ENCODE data around the gene ANKZF1. TPM values are rescaled to one million over a fixed set of nuclear protein-coding genes. Genes with fewer than 3 reads are reported as not detected.

The ANKZF1 gene
- total and polyA plus RNA-seq, 2 of the 4 experiments (the other 2 are of a cell fraction): 18.6 to 33.8 TPM

- H3K27me3 ChIP-seq (ENCODE audit: control insufficient read depth, insufficient read depth, low read length): no peaks in the 10 kb centered on the region
- H2BK15ac ChIP-seq (ENCODE audit: low read depth, low read length): no peak overlapping the region
- H4K8ac ChIP-seq (ENCODE audit: low read depth in 2 of 2, low read length in 2 of 2): no peak overlapping the region
- no peak overlapping the region for H3K14ac ChIP-seq (replicated peaks; ENCODE audit: low read depth, low read length)
- H2BK20ac ChIP-seq (ENCODE audit: low read depth, low read length): no peak overlapping the region
- ATAC-seq (ENCODE audit: low read depth) (no peak), DNase-seq (no peak)
- no TSS peak for BruUV-seq (replicated peaks)
- no peak overlapping the region for H4K5ac ChIP-seq (ENCODE audit: low read depth, low read length)
- no peak overlapping the region for H3K56ac ChIP-seq (ENCODE audit: extremely low read depth, insufficient read depth, low read length)
- no peaks in the 10 kb centered on the region for H3K9me3 ChIP-seq (ENCODE audit: control insufficient read depth, insufficient read depth, low read length)
- no peak overlapping the region for H2BK5ac ChIP-seq (ENCODE audit: low read depth, low read length, poor library complexity, severe bottlenecking)
- no peak overlapping the region for H4K91ac ChIP-seq (ENCODE audit: insufficient read depth, low read depth, low read length)
- H3K4me2 ChIP-seq (ENCODE audit: low read depth, low read length): no peak overlapping the region
- H2AK9ac ChIP-seq (replicated peaks; ENCODE audit: low read depth, low read length, poor library complexity): no peak overlapping the region
- no CpG with 5 or more reads among the region's 5 CpGs for WGBS, 2 experiments (ENCODE audit: extremely low coverage in 2 of 2, insufficient read length in 1 of 2)
- no peak overlapping the region for H3K18ac ChIP-seq (ENCODE audit: low read depth, low read length)
- CTCF ChIA-PET: no interaction called here
- no peak overlapping the region for H3K27ac ChIP-seq (ENCODE audit: insufficient read depth, low read length)
- no peak overlapping the region for H3K9ac ChIP-seq (ENCODE audit: low read depth, low read length)
- no peak overlapping the region for H3K23ac ChIP-seq (ENCODE audit: low read depth, low read length)
- dilution Hi-C loops (cut with HindIII; ENCODE audit: low sequenced_read_pairs, unreplicated experiment): no loop called here
- no peak overlapping the region for H3K4me3 ChIP-seq (ENCODE audit: insufficient read depth, low read depth, low read length)
- peaks cover 8% of the 10 kb centered on the region; the same call in 1 of the 2 replicates for H3K9me1 ChIP-seq (ENCODE audit: insufficient read depth, low read length)
- in situ Hi-C loops (cut with MboI; ENCODE audit: low sequenced_read_pairs): loop anchor here (5.0 kb wide), 1 partner anchor 33 kb away; the partner anchor contains the start of gene SLC23A3
- POLR2A ChIA-PET (ENCODE audit: unreplicated experiment): no interaction called here
- no peak overlapping the region for H3K4ac ChIP-seq (ENCODE audit: low read depth, low read length)
- intact Hi-C loops (cut with micrococcal nuclease): no loop called here
- H4K20me1 ChIP-seq (ENCODE audit: insufficient read depth, low read length): peaks cover 9% of the 10 kb centered on the region; the same call in 1 of the 2 replicates
- H2AFZ ChIP-seq (replicated peaks; ENCODE audit: low read length, poor library complexity): no peak overlapping the region
- peaks cover 15% of the 10 kb centered on the region for H3K36me3 ChIP-seq (ENCODE audit: control insufficient read depth, insufficient read depth, low read length)
- peaks cover 5 to 19% of the 10 kb centered on the region in 2 experiments; a peak in 3 of 4 replicates for H3K79me1 ChIP-seq (ENCODE audit: low read depth in 1 of 2, low read length in 2 of 2)
- no peak overlapping the region for H2BK120ac ChIP-seq (ENCODE audit: low read depth, low read length)
- H3K4me1 ChIP-seq (ENCODE audit: control insufficient read depth, insufficient read depth, low read length): peaks cover 16% of the 10 kb centered on the region
- no peak overlapping the region for H2AK5ac ChIP-seq (ENCODE audit: low read depth, low read length)
- no peak for TF ChIP-seq NFE2L2 (IDR thresholded peaks at IDR 0.05; ENCODE audit: low read depth, low read length)
- TF ChIP-seq ELK1 (IDR thresholded peaks at IDR 0.05; ENCODE audit: borderline replicate concordance, low read depth, low read length): no peak
Measured at GRCh38 chr2:219205165-219205538, 24.5 kb upstream of the ANKZF1 start.
